Cardiac fibroblast (primary cell): ENCODE data around the gene CAMK2N2.

ENCODE experiments used
- DNase-seq, 2 donors: peaks; one replicate each; pipeline versions ENCODE4 v3.0.0 to v3.0.0-alpha.2; 2010; ENCODE audit warnings: low read depth in 2 of 2
- H3K4me3 ChIP-seq, 2 donors: replicated peaks in 1 of 2; 1 replicate in 1 of 2; 2 replicates in 1 of 2; pipeline ENCODE4 v1.5.1; 2011; ENCODE audit warnings: low read depth in 2 of 2, low read length in 2 of 2, mild to moderate bottlenecking in 2 of 2, moderate library complexity in 1 of 2
- CTCF ChIP-seq: IDR thresholded peaks from one replicate; pipeline ENCODE4 v1.5.1; 2011; ENCODE audit warnings: low read depth, mild to moderate bottlenecking, low read length, inconsistent platforms

The CAMK2N2 gene

GRCh38 chr3:184299488-184300377 lies 38.4 kb upstream of the CAMK2N2 start:
- peak in 1 of 2 donors; percentile 57 for DNase-seq

GRCh38 chr3:184298759-184299487 lies 37.6 kb upstream of the CAMK2N2 start, which contains the start of gene PSMD2:
Gene PSMD2, plus strand, starts transcription at chr3:184299241. Its CDS starts 26 bp downstream, at chr3:184299267.
- peak within 1 kb of the TSS; percentile 82 to 87 for H3K4me3 ChIP-seq
- peak; percentile 97 to 98 for DNase-seq
- TF ChIP-seq CTCF = no peak

More at GRCh38 chr3:184299488-184300377, 38.4 kb upstream of the CAMK2N2 start:
- TF ChIP-seq CTCF = no peak
- peak overlapping the region; percentile 82 to 87 for H3K4me3 ChIP-seq

DNA sequence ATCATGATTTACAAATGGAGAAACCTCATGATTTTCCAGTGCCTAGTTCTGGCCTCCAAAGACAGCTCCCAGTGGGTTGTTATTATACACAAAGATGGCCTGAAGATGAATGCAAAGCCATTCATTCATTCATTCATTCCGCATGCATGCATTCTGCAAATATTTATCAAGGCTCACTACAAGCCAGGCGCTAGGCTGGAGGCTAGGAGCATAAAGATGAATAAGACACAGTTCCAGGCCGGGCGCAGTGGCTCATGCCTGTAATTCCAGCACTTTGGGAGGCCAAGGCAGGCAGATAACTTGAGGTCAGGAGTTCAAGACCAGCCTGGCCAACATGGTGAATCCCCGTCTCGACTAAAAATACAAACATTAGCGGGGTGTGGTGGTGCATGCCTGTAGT lies 35.3 kb upstream of the CAMK2N2 start:
- no peak overlapping the region for H3K4me3 ChIP-seq
- no peak for DNase-seq
- TF ChIP-seq CTCF = no peak

- H3K4me3 ChIP-seq = no peak overlapping the region
- TF ChIP-seq CTCF = no peak
- DNase-seq = no peak
These were observed 34.4 kb upstream of the CAMK2N2 start for GRCh38 chr3:184295771-184296170.

DNA sequence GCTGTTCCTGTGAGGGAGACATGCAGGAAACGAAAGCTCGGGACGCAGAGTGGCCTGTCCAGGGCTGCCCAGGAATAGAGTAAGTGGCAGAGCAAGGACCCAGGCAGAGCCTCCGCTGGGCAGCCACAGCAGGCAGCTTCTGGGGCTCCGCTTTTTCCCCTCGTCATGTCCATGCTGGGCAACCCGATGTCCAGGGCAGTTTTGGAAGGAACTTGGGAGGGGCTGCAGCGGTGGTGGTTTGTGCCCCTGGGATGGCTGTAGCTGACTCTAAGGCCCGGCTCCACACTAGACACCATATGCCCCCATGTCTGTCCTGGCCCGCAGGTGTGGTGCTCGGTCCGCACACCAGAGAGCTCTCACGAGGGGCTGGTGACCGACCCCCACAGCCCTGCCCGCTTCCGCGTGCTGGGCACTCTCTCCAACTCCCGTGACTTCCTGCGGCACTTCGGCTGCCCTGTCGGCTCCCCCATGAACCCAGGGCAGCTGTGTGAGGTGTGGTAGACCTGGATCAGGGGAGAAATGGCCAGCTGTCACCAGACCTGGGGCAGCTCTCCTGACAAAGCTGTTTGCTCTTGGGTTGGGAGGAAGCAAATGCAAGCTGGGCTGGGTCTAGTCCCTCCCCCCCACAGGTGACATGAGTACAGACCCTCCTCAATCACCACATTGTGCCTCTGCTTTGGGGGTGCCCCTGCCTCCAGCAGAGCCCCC lies 30.5 kb upstream of the CAMK2N2 start:
- no peak for DNase-seq
- no peak for TF ChIP-seq CTCF
- no peak overlapping the region for H3K4me3 ChIP-seq

GRCh38 chr3:184291044-184291737 lies 29.8 kb upstream of the CAMK2N2 start:
- no peak for DNase-seq
- TF ChIP-seq CTCF = no peak
- no peak overlapping the region for H3K4me3 ChIP-seq
